Left lung (tissue), 10 donors: Measurements from ENCODE around the gene LYST. TPM values are rescaled to one million over a fixed set of nuclear protein-coding genes. Genes with fewer than 3 reads are reported as not detected.

Experiments used
- ATAC-seq: fragments of 200-7000 bp; cut with Tn5 transposase; one replicate; pipeline ENCODE4 v1.9.1; 2020; ENCODE audit warnings: moderate library complexity
- DNase-seq, 4 donors: peaks; one replicate each; pipeline ENCODE4 v3.0.0-alpha.2; 2013 to 2020
- H3K27ac ChIP-seq, 2 donors: fragments of 200-600 bp; sonication (generic) in 1 of 2; one replicate each; pipeline versions ENCODE4 v1.5.0 to v1.8.0; 2020 to 2021
- H3K27me3 ChIP-seq, 2 donors: fragments of 200-600 bp; sonication (generic) in 1 of 2; one replicate each; pipeline versions ENCODE4 v1.5.0 to v1.8.0; 2020 to 2021
- H3K36me3 ChIP-seq, 2 donors: fragments of 200-600 bp; sonication (generic) in 1 of 2; one replicate each; pipeline versions ENCODE4 v1.5.0 to v1.8.0; 2020 to 2021
- H3K4me1 ChIP-seq, 2 donors: fragments of 200-600 bp; one replicate each; pipeline ENCODE4 v1.8.0; 2021
- H3K4me3 ChIP-seq, 2 donors: fragments of 200-600 bp; sonication (generic) in 1 of 2; one replicate each; pipeline versions ENCODE4 v1.5.0 to v1.8.0; 2020 to 2021; ENCODE audit warnings: mild to moderate bottlenecking in 1 of 2
- H3K9me3 ChIP-seq, 2 donors: fragments of 200-600 bp; sonication (generic) in 1 of 2; one replicate each; pipeline versions ENCODE4 v1.5.0 to v1.8.0; 2020 to 2021
- CTCF ChIP-seq, 2 donors: fragments of 200-600 bp; sonication (generic) in 1 of 2; IDR thresholded peaks; one replicate each; pipeline versions ENCODE4 v1.5.0 to v1.8.0; 2021; ENCODE audit warnings: antibody characterized with exemption in 2 of 2
- intact Hi-C, 2 donors: fragments of 100-400 bp; cut with DNase I; formaldehyde crosslinking; loops; one replicate each; pipeline versions ENCODE4 v1.11.2 to v1.14.2; 2022
- polyA plus RNA-seq, 6 donors: library from polyadenylated mRNA; unstranded; fragments of 120-200 nt; gene quantifications; one replicate each; pipeline ENCODE4 v1.2.1, GENCODE V29; 2013; ENCODE audit not compliant: insufficient read length in 6 of 6
- total RNA-seq, 2 donors: library from RNA; stranded (reverse); fragmentation: NEBNext Ultra II Directional; extraction: Animal tissue kit (Norgen Biotek cat#: 25700); gene quantifications; one replicate each; pipeline ENCODE4 v1.2.1, GENCODE V29; 2021
- donor health status: DM: no; HTN: yes; CAD: no.
- donor health status: DM: no; HTN: no; CAD: no.

LYST gene
- total and polyA plus RNA-seq, 8 donors = 10.3 to 64.9 (median 13.0) TPM

- intact Hi-C loops = no loop called here
- no peaks in the 10 kb centered on the region for H3K27me3 ChIP-seq
- peaks cover 0 to 80% of the 10 kb centered on the region in 2 donors for H3K36me3 ChIP-seq
- TF ChIP-seq CTCF (IDR thresholded peaks at IDR 0.05) = no peak
- no peak overlapping the region for H3K27ac ChIP-seq
- ATAC-seq = no peak
- no peaks in the 10 kb centered on the region for H3K4me1 ChIP-seq
- no peak overlapping the region for H3K4me3 ChIP-seq
- DNase-seq = no peak
- no peaks in the 10 kb centered on the region for H3K9me3 ChIP-seq
Measured at GRCh38 chr1:235784950-235785349, 81.8 kb downstream of the LYST start.

GRCh38 chr1:235783148-235783776 lies 83.4 kb downstream of the LYST start:
- intact Hi-C loops = no loop called here

GRCh38 chr1:235782601-235783000 lies 84.1 kb downstream of the LYST start:
- DNase-seq = no peak
- Histone ChIP-seq H3K4me1 (no peaks in the 10 kb centered on the region), H3K27ac (no peak overlapping the region), H3K36me3 (peaks cover 0 to 61% of the 10 kb centered on the region in 2 donors), H3K9me3 (no peaks in the 10 kb centered on the region), H3K27me3 (no peaks in the 10 kb centered on the region), H3K4me3 (no peak overlapping the region)
- no peak for ATAC-seq
- intact Hi-C loops = no loop called here
- no peak for TF ChIP-seq CTCF (IDR thresholded peaks at IDR 0.05)

More at GRCh38 chr1:235783148-235783776, 83.4 kb downstream of the LYST start:
- Histone ChIP-seq H3K27me3 (no peaks in the 10 kb centered on the region), H3K4me3 (no peak overlapping the region), H3K4me1 (no peaks in the 10 kb centered on the region), H3K9me3 (no peaks in the 10 kb centered on the region), H3K27ac (no peak overlapping the region), H3K36me3 (peaks cover 0 to 64% of the 10 kb centered on the region in 2 donors)
- ATAC-seq (peak; percentile 47), DNase-seq (peak in 2 of 4 donors; percentile 4 to 27)
- peak in 1 of 2 donors; percentile 45 for TF ChIP-seq CTCF (IDR thresholded peaks at IDR 0.05)

- Histone ChIP-seq H3K9me3 (no peaks in the 10 kb centered on the region), H3K36me3 (peaks cover 0 to 56% of the 10 kb centered on the region in 2 donors), H3K27me3 (no peaks in the 10 kb centered on the region), H3K4me3 (no peak overlapping the region), H3K27ac (no peak overlapping the region), H3K4me1 (no peaks in the 10 kb centered on the region)
- intact Hi-C loops = no loop called here
- TF ChIP-seq CTCF (IDR thresholded peaks at IDR 0.05) = no peak
- DNase-seq (no peak), ATAC-seq (no peak)
Measured at GRCh38 chr1:235781807-235782206, 84.9 kb downstream of the LYST start.

GRCh38 chr1:235779770-235780169 lies 86.9 kb downstream of the LYST start:
- DNase-seq (no peak), ATAC-seq (no peak)
- Histone ChIP-seq H3K9me3 (no peaks in the 10 kb centered on the region), H3K36me3 (peaks cover 0 to 52% of the 10 kb centered on the region in 2 donors), H3K4me3 (no peak overlapping the region), H3K4me1 (no peaks in the 10 kb centered on the region), H3K27me3 (no peaks in the 10 kb centered on the region), H3K27ac (no peak overlapping the region)
- no peak for TF ChIP-seq CTCF (IDR thresholded peaks at IDR 0.05)
- intact Hi-C loops = no loop called here
